ENCODE data around the gene FAH. TPM values are rescaled to one million over a fixed set of nuclear protein-coding genes. Genes with fewer than 3 reads are reported as not detected.
"Not testable (repeated sequence)": the region's sequence is repeated elsewhere in the genome, so short reads cannot be mapped to it uniquely, and the experiment has no call there.

Gene FAH
- 35.6 TPM for total RNA-seq

GRCh38 chr15:80152896-80153876, at the start of gene FAH:
Gene FAH (plus strand): TSS chr15:80152999. CDS start chr15:80153055, 56 bp downstream.
- DNase-seq (ENCODE audit: low spot score), result no peak

DNA sequence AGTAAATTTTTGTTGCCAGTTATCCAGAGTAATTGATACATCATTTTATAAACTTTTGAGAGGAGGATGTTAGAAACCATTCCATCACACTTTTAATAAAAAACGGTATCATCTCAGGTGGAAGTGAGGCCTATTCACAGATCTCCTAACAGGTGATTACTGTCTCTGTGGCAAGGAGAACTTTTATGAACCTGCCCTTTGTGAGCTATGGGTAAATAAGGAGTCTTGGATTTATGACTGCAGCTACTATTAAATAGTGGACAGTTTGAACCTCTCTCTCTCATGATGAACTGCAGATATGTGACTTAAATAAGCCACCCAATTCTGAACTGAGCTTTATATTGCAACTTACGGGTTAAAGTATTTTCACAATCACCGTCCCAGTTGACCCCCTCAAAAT, 47.6 kb upstream of the FAH start:
- DNase-seq (ENCODE audit: low spot score), result no peak

GRCh38 chr15:80105595-80105994, 47.2 kb upstream of the FAH start:
- no peak for DNase-seq (ENCODE audit: low spot score)

DNA sequence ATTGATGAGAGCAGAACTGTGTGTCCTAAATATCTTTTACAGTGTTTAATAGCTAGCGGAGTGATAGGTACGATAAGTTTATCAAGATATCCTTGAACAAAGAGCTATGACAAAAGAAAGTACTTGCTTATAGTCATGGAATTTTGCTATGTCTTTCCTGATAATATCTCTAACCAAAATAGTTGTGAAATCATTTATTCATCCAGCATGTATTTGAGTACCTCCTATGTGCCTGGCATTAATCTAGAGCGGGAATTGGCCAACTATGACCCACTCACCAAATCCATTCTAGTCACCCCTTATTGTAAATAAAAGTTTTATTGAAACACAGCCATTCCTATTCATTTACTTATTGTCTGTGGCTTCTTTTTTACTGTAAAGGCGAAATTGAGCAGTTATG, 46.7 kb upstream of the FAH start:
- no peak for DNase-seq (ENCODE audit: low spot score)

- no peak for DNase-seq (ENCODE audit: low spot score)
These were observed 45.6 kb upstream of the FAH start for GRCh38 chr15:80107204-80107603.

- DNase-seq (ENCODE audit: low spot score), result no peak
These were observed 45.0 kb upstream of the FAH start for GRCh38 chr15:80107774-80108173.

DNA sequence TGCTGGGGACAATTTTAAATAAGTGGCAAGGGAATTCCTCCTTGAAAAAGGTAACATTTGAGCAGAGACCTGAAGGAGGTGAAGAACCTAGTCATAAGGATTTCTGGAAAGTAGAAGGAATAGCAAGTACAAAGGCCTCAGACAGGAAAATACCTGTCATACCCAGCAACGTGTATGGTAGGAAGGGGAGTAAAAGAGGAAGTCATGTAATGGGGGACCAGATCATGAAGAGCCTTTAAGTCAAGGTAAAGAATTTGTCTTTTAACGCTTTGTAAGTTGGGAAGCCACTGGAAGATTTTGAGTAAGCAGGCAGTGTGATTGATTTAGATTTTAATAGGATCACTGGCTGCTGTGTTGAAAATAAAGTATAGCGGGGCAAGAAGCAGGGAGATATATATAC, 43.4 kb upstream of the FAH start:
- no peak for DNase-seq (ENCODE audit: low spot score)

GRCh38 chr15:80110920-80111319, 41.9 kb upstream of the FAH start:
- no peak for DNase-seq (ENCODE audit: low spot score)

DNA sequence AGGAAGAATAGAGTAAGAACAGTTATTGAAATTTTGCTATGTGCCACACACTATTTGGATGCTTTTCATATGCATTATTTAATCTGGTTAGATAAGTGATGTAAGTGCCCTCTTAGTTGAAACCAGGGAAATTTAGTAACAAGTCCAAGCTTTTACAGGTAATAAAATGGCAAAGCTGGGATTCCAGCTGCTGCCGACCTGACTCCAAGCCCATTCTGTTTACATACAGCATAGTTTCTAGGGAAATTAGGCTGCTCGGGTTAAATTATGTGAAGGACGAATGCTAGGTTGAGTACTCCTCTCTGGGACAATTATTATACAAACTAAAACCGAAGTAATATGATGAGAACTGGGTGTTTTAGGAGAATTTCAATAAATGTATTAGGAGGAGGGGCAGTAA, 38.7 kb upstream of the FAH start:
- DNase-seq (ENCODE audit: low spot score), result no peak

- no peak for DNase-seq (ENCODE audit: low spot score)
These were observed 37.8 kb upstream of the FAH start for GRCh38 chr15:80115021-80115420.

GRCh38 chr15:80118956-80119355, 33.8 kb upstream of the FAH start:
- DNase-seq (ENCODE audit: low spot score), result no peak

DNA sequence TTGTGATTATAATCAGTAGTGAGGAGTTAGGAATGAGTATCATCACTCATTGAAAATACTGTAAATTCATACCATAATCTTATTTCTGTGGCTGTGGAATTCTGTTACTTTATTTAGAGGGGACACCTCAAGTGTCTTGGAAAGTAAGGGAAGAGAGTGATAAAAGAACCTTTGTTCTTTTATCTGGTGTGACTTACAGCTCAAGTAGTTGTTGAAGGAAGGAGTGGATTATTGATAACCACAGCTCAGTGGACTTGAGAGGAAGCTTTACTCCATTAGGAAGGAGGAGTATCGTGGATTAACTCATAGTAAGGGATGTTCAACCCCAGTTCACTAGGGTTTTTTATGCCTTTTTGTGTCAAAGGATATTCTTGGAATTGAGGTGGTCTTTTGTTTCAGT, 32.2 kb upstream of the FAH start:
- no peak for DNase-seq (ENCODE audit: low spot score)

DNA sequence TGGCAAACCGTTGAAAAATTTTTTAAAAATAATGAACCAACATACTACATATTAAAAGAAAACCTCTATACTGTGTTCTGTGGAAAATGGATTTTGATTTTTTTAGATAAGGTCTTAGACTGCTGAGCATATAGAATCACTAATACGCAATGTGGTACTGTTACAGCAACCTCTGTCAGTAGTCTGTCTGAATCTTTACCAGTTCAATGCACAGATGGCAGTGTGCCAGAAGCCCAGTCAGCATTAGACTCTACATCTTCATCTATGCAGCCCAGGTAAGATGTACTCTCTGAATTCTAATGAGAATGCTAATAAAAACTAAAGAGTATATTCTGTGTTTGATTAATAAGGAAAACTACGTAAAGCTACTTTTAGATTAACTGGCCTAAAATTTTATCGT, 31.3 kb upstream of the FAH start:
- DNase-seq (ENCODE audit: low spot score), result no peak

- DNase-seq (ENCODE audit: low spot score), result no peak
These were observed 29.8 kb upstream of the FAH start for GRCh38 chr15:80123034-80123433.

GRCh38 chr15:80127253-80127652, 25.5 kb upstream of the FAH start:
- not testable (repeated sequence) for DNase-seq (ENCODE audit: low spot score)

- no peak for DNase-seq (ENCODE audit: low spot score)
These were observed 24.9 kb upstream of the FAH start for GRCh38 chr15:80127911-80128310.

DNA sequence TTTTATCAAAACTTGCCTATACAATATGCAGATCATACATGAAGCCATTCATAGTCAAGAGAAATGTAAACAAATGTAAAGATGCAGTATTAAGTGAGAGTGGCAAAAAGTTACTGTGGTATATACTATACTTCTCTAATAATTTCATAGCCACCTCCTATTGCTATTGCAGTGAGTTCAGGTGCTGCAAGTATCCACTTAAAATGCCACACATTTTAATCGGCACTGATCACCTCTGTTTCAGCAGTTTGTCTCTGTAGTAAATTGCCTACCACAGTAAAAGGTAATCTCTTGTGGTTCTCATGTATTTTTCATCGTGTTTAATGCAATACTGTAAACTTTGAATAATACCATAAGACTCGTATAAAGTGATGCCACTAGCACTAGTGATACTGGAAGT, 20.4 kb upstream of the FAH start:
- DNase-seq (ENCODE audit: low spot score), result no peak

- no peak for DNase-seq (ENCODE audit: low spot score)
These were observed 15.9 kb upstream of the FAH start for GRCh38 chr15:80136854-80137253.

- DNase-seq (ENCODE audit: low spot score), result no peak
These were observed 13.8 kb upstream of the FAH start for GRCh38 chr15:80138961-80139360.

DNA sequence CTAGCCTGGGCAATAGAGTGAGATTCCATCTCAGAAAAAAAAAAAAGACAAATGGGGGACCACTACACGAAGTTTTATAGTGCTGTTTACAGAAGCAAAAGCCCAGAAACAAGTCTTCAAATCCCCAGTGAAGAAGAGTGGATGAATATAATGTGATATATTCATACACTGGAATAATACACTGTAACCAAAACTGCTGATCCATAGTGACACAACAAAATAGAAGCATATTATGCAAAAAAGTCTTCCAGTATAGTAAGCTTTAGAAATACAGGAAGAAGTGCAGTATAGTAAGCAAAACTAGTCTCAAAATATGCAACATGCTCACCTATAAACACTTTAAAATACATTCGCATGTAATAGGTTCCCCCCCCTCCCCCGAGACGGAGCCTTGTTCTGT, 11.9 kb upstream of the FAH start:
- DNase-seq (ENCODE audit: low spot score), result no peak

- no peak for DNase-seq (ENCODE audit: low spot score)
These were observed 10.7 kb upstream of the FAH start for GRCh38 chr15:80141916-80142598.

DNA sequence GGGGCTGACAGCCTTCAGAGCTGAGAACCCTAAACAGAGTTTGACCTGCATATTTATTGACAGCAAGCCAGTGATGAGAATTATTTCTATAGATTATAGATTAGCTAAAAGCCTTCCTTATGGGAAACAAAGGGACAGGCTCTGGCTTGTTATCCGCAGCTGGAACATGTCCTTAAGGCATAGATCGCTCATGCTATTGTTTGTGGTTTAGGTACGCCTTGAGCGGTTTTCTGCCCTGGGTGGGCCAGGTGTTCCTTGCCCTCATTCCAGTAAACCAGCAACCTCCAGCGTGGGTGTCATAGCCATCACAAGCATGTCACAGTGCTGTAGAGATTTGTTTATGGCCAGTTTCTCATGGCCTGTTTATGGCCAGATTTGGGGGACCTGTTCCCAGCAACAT, 10.2 kb upstream of the FAH start:
- no peak for DNase-seq (ENCODE audit: low spot score)

- DNase-seq (ENCODE audit: low spot score), result no peak
These were observed 1.7 kb upstream of the FAH start for GRCh38 chr15:80151148-80151547.

All from mucosa of gallbladder (tissue), 1 donor.